ENCODE measurements around the gene SASS6. TPM values are rescaled to one million over a fixed set of nuclear protein-coding genes. Genes with fewer than 3 reads are reported as not detected.

The SASS6 gene
- total and polyA plus RNA-seq, 4 donors = 0.55 to 5.9 (median 1.3) TPM

DNA sequence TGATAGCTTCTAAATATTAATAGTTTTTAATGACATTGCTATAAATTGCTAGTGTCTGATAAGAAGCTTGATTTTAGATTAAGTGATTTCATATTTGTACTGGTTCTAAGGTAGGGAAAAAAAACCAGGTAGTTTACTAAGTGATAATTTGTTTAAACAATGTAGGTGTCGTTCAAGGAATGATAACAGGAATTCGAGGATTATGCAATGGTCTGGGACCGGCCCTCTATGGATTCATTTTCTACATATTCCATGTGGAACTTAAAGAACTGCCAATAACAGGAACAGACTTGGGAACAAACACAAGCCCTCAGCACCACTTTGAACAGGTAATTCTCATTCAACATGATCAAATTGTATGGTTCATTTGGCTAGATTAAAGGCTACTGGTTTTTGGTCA is 52.4 kb downstream of the SASS6 start (continued):
- no peak for TF ChIP-seq REST (IDR thresholded peaks at IDR 0.05)
- no peak for TF ChIP-seq YY1 (IDR thresholded peaks at IDR 0.05)
- TF ChIP-seq, protein P1, sequence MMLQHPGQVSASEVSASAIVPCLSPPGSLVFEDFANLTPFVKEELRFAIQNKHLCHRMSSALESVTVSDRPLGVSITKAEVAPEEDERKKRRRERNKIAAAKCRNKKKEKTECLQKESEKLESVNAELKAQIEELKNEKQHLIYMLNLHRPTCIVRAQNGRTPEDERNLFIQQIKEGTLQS (IDR thresholded peaks at IDR 0.05) = no peak
- TF ChIP-seq JUND (IDR thresholded peaks at IDR 0.05) = no peak
- no peak for TF ChIP-seq HNF4A (conservative IDR thresholded peaks at IDR 0.05)
- no peak for TF ChIP-seq NR2F2 (IDR thresholded peaks at IDR 0.05)

- Histone ChIP-seq H3K4me1 (ENCODE audit: control insufficient read depth in 4 of 4, insufficient read depth in 4 of 4, low read length in 3 of 4) (peaks cover 0 to 4% (median 0%) of the 10 kb centered on the region in 4 donors), H3K36me3 (ENCODE audit: control insufficient read depth in 4 of 4, insufficient read depth in 3 of 4, low read depth in 1 of 4, low read length in 3 of 4) (peaks cover 2 to 37% (median 23%) of the 10 kb centered on the region in 4 donors), H3K4me3 (ENCODE audit: low read depth in 1 of 3, low read length in 3 of 3) (no peak overlapping the region), H3K9me3 (ENCODE audit: control insufficient read depth in 4 of 4, low read length in 3 of 4) (no peaks in the 10 kb centered on the region), H3K9ac (ENCODE audit: low read depth in 1 of 2, low read length in 2 of 2) (no peak overlapping the region), H3K27ac (ENCODE audit: low read depth in 1 of 2, low read length in 2 of 2) (no peak overlapping the region), H3K27me3 (ENCODE audit: control insufficient read depth in 4 of 4, insufficient read depth in 4 of 4, low read length in 3 of 4) (no peaks in the 10 kb centered on the region)
- 82% methylated on average over 5 of the region's 5 CpGs for WGBS
- TF ChIP-seq FOXA1 (IDR thresholded peaks at IDR 0.05) (no peak), GABPA (IDR thresholded peaks at IDR 0.05 in 1 of 2, conservative IDR thresholded peaks at IDR 0.05 in 1 of 2) (no peak), TAF1 (conservative IDR thresholded peaks at IDR 0.05) (no peak), JUND (IDR thresholded peaks at IDR 0.05) (no peak), SP1 (IDR thresholded peaks at IDR 0.05) (no peak), FOXA2 (IDR thresholded peaks at IDR 0.05) (no peak), HNF4A (conservative IDR thresholded peaks at IDR 0.05) (no peak), RAD21 (IDR thresholded peaks at IDR 0.05) (no peak), RXRA (IDR thresholded peaks at IDR 0.05) (no peak), MAX (IDR thresholded peaks at IDR 0.05) (no peak), EGR1 (IDR thresholded peaks at IDR 0.05; ENCODE audit: low read depth in 2 of 2) (no peak), NR2F2 (IDR thresholded peaks at IDR 0.05) (no peak), ZBTB33 (IDR thresholded peaks at IDR 0.05) (no peak), YY1 (IDR thresholded peaks at IDR 0.05) (no peak), REST (IDR thresholded peaks at IDR 0.05) (no peak), HNF4G (IDR thresholded peaks at IDR 0.05) (no peak)
- TF ChIP-seq, protein P2, sequence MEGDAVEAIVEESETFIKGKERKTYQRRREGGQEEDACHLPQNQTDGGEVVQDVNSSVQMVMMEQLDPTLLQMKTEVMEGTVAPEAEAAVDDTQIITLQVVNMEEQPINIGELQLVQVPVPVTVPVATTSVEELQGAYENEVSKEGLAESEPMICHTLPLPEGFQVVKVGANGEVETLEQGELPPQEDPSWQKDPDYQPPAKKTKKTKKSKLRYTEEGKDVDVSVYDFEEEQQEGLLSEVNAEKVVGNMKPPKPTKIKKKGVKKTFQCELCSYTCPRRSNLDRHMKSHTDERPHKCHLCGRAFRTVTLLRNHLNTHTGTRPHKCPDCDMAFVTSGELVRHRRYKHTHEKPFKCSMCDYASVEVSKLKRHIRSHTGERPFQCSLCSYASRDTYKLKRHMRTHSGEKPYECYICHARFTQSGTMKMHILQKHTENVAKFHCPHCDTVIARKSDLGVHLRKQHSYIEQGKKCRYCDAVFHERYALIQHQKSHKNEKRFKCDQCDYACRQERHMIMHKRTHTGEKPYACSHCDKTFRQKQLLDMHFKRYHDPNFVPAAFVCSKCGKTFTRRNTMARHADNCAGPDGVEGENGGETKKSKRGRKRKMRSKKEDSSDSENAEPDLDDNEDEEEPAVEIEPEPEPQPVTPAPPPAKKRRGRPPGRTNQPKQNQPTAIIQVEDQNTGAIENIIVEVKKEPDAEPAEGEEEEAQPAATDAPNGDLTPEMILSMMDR (IDR thresholded peaks at IDR 0.05; ENCODE audit: low read depth, low read length, missing input control) = no peak
- no peak for DNase-seq (ENCODE audit: low spot score)
Measured at GRCh38 chr1:100077531-100077930, 55.2 kb downstream of the SASS6 start.
